ENCODE results near the gene ANKRD29.

ANKRD29 gene

GRCh38 chr18:23612434-23613090, 50.1 kb downstream of the ANKRD29 start:
- no peak for DNase-seq

GRCh38 chr18:23609390-23610023, 53.2 kb downstream of the ANKRD29 start:
- no peak for DNase-seq

GRCh38 chr18:23608211-23608610, 54.5 kb downstream of the ANKRD29 start:
- DNase-seq, result no peak

GRCh38 chr18:23605941-23606340, 56.8 kb downstream of the ANKRD29 start:
- no peak for DNase-seq

GRCh38 chr18:23599809-23600208, 62.9 kb downstream of the ANKRD29 start:
- DNase-seq, result no peak

- no peak for DNase-seq
Observed at GRCh38 chr18:23596183-23596582, 66.5 kb downstream of the ANKRD29 start.

- DNase-seq, result no peak
Observed at GRCh38 chr18:23595591-23595990, 67.1 kb downstream of the ANKRD29 start.

- no peak for DNase-seq
Observed at GRCh38 chr18:23593720-23594119, 69.0 kb downstream of the ANKRD29 start.

GRCh38 chr18:23592911-23593310, 69.8 kb downstream of the ANKRD29 start:
- DNase-seq, result no peak

- DNase-seq, result no peak
Observed at GRCh38 chr18:23591011-23591410, 71.7 kb downstream of the ANKRD29 start.

- DNase-seq, result no peak
Observed at GRCh38 chr18:23588836-23589560, 73.7 kb downstream of the ANKRD29 start.

GRCh38 chr18:23587220-23587642, 75.5 kb downstream of the ANKRD29 start:
- DNase-seq, result no peak

- DNase-seq, result peak; percentile 94
Observed at GRCh38 chr18:23586249-23587196, 76.2 kb downstream of the ANKRD29 start, which contains the start of gene NPC1. NPC1 (minus strand) TSS chr18:23586506; CDS start chr18:23586343, 163 bp downstream.

- no peak for DNase-seq
Observed at GRCh38 chr18:23585897-23586248, 76.8 kb downstream of the ANKRD29 start.

GRCh38 chr18:23585007-23585871, 77.5 kb downstream of the ANKRD29 start:
- no peak for DNase-seq

- no peak for DNase-seq
Observed at GRCh38 chr18:23584019-23584983, 78.4 kb downstream of the ANKRD29 start.

GRCh38 chr18:23583071-23583865, 79.4 kb downstream of the ANKRD29 start:
- no peak for DNase-seq

GRCh38 chr18:23580677-23581367, 81.9 kb downstream of the ANKRD29 start:
- no peak for DNase-seq
